GM23338 (cell line): ENCODE measurements around the gene GRK2. TPM values are rescaled to one million over a fixed set of nuclear protein-coding genes. Genes with fewer than 3 reads are reported as not detected.

ENCODE experiments used
- ATAC-seq: fragments of 200-7000 bp; cut with Tn5 transposase; 3 replicates; pipeline ENCODE4 v1.9.1; 2020
- DNase-seq: peaks from one replicate; pipeline ENCODE4 v3.0.0-alpha.2; 2015; ENCODE audit warnings: low spot score
- H2AFZ ChIP-seq: fragments of 200-600 bp; sonication (generic); 2 replicates; pipeline ENCODE4 v1.8.0; 2016; ENCODE audit warnings: antibody characterized with exemption, mild to moderate bottlenecking, moderate library complexity
- H3F3A ChIP-seq: fragments of 200-600 bp; sonication (generic); replicated peaks from 2 replicates; pipeline ENCODE4 v1.8.0; 2017; ENCODE audit warnings: antibody characterized with exemption, mixed run types, low read depth
- H3K27ac ChIP-seq: fragments of 200-600 bp; sonication (generic); 2 replicates; pipeline ENCODE4 v1.6.1; 2016; ENCODE audit warnings: low read depth
- H3K27me3 ChIP-seq: fragments of 200-600 bp; sonication (generic); 2 replicates; pipeline ENCODE4 v1.8.0; 2016; ENCODE audit warnings: mild to moderate bottlenecking, mixed run types, moderate library complexity; ENCODE audit not compliant: insufficient read depth
- H3K36me3 ChIP-seq: fragments of 200-600 bp; sonication (generic); 2 replicates; pipeline ENCODE4 v1.8.0; 2016; ENCODE audit warnings: mild to moderate bottlenecking; ENCODE audit not compliant: insufficient read depth
- H3K4me1 ChIP-seq: fragments of 200-600 bp; sonication (generic); 2 replicates; pipeline ENCODE4 v1.8.0; 2016; ENCODE audit warnings: mild to moderate bottlenecking, moderate library complexity; ENCODE audit not compliant: insufficient read depth
- H3K4me2 ChIP-seq: fragments of 200-600 bp; sonication (generic); 2 replicates; pipeline ENCODE4 v1.7.1; 2017; ENCODE audit warnings: mixed run types
- H3K4me3 ChIP-seq: fragments of 200-600 bp; sonication (generic); 2 replicates; pipeline ENCODE4 v1.6.1; 2016; ENCODE audit warnings: mixed run types
- H3K79me2 ChIP-seq: fragments of 200-600 bp; sonication (generic); replicated peaks from 2 replicates; pipeline ENCODE4 v1.8.0; 2017; ENCODE audit warnings: mild to moderate bottlenecking; ENCODE audit not compliant: insufficient read depth
- H3K9me2 ChIP-seq: fragments of 200-600 bp; sonication (generic); 2 replicates; pipeline ENCODE4 v1.8.0; 2017; ENCODE audit not compliant: insufficient read depth
- H4K20me1 ChIP-seq: fragments of 200-600 bp; sonication (generic); replicated peaks from 2 replicates; pipeline ENCODE4 v1.8.0; 2017; ENCODE audit warnings: mild to moderate bottlenecking; ENCODE audit not compliant: insufficient read depth
- H3K27ac Mint-ChIP-seq: 2 replicates; pipeline ENCODE4 v1.8.0; 2020; ENCODE audit warnings: inconsistent platforms, mild to moderate bottlenecking, moderate library complexity, mixed read lengths
- H3K27me3 Mint-ChIP-seq: 3 replicates; pipeline ENCODE4 v1.8.0; 2022; ENCODE audit warnings: low read depth, mild to moderate bottlenecking, moderate library complexity, mixed read lengths, inconsistent platforms; ENCODE audit not compliant: insufficient read depth, poor library complexity
- H3K36me3 Mint-ChIP-seq: 3 replicates; pipeline ENCODE4 v1.8.0; 2021; ENCODE audit warnings: low read depth, mild to moderate bottlenecking, inconsistent platforms, moderate library complexity, mixed read lengths
- H3K4me1 Mint-ChIP-seq: 3 replicates; pipeline ENCODE4 v1.8.0; 2020; ENCODE audit warnings: mild to moderate bottlenecking, inconsistent platforms, mixed read lengths
- H3K4me3 Mint-ChIP-seq: 3 replicates; pipeline ENCODE4 v1.8.0; 2021; ENCODE audit warnings: moderate library complexity, mild to moderate bottlenecking, inconsistent platforms, mixed read lengths
- H3K9me3 Mint-ChIP-seq: 3 replicates; pipeline ENCODE4 v1.8.0; 2020; ENCODE audit warnings: moderate library complexity, mild to moderate bottlenecking, inconsistent platforms, mixed read lengths
- CREB1 ChIP-seq: fragments of 250-450 bp; sonication (Bioruptor Pico); IDR thresholded peaks from 2 replicates; pipeline ENCODE4 v1.5.0; 2020; ENCODE audit warnings: low read depth, mild to moderate bottlenecking, moderate library complexity
- CTCF ChIP-seq, 2 experiments: fragments of 200-600 bp in 1 of 2; sonication (generic) in 1 of 2; conservative IDR thresholded peaks; 2 replicates each; pipeline versions ENCODE4 v1.5.1 to v1.6.1; 2016 to 2017; ENCODE audit warnings: antibody characterized with exemption in 2 of 2, low read depth in 2 of 2, mild to moderate bottlenecking in 2 of 2, moderate library complexity in 1 of 2
- EZH2 ChIP-seq: fragments of 200-600 bp; sonication (generic); IDR thresholded peaks from one replicate; pipeline ENCODE4 v1.8.0; 2017; ENCODE audit warnings: antibody characterized with exemption, mild to moderate bottlenecking, low read depth; ENCODE audit not compliant: unreplicated experiment
- EZH2phosphoT487 ChIP-seq: fragments of 200-600 bp; sonication (generic); IDR thresholded peaks from one replicate; pipeline ENCODE4 v1.8.1; 2018; ENCODE audit warnings: antibody characterized with exemption; ENCODE audit not compliant: unreplicated experiment
- JUNB ChIP-seq: IDR thresholded peaks from one replicate; pipeline ENCODE4 v1.6.1; 2016; ENCODE audit warnings: antibody characterized with exemption; ENCODE audit not compliant: unreplicated experiment
- NANOG ChIP-seq: IDR thresholded peaks from 2 replicates; pipeline ENCODE4 v1.6.1; 2016; ENCODE audit warnings: antibody characterized with exemption, borderline replicate concordance
- POLR2AphosphoS5 ChIP-seq: IDR thresholded peaks from 2 replicates; pipeline ENCODE4 v1.6.1; 2016; ENCODE audit warnings: antibody characterized with exemption, low read depth
- REST ChIP-seq: IDR thresholded peaks from one replicate; pipeline ENCODE4 v1.6.1; 2018; ENCODE audit warnings: antibody characterized with exemption; ENCODE audit not compliant: unreplicated experiment
- STAT1 ChIP-seq: IDR thresholded peaks from one replicate; pipeline ENCODE4 v1.6.1; 2016; ENCODE audit warnings: antibody characterized with exemption; ENCODE audit not compliant: unreplicated experiment
- ZNF114 ChIP-seq: fragments of 250-450 bp; sonication (Bioruptor Pico); IDR thresholded peaks from 2 replicates; pipeline ENCODE4 v1.5.0; 2020; ENCODE audit warnings: mild to moderate bottlenecking, moderate library complexity
- ZNF331 ChIP-seq: fragments of 250-450 bp; sonication (Bioruptor Pico); IDR thresholded peaks from 2 replicates; pipeline ENCODE4 v1.5.0; 2020; ENCODE audit warnings: low read depth, mild to moderate bottlenecking, moderate library complexity
- ZNF462 ChIP-seq: fragments of 250-450 bp; sonication (Bioruptor Pico); IDR thresholded peaks from 2 replicates; pipeline ENCODE4 v1.5.0; 2020; ENCODE audit warnings: mild to moderate bottlenecking, moderate library complexity
- polyA plus RNA-seq: library from polyadenylated mRNA; unstranded; fragments of >200 nt; fragmentation: Nextera tagmentation; extraction: Ambion mirVana; gene quantifications from 2 replicates; pipeline ENCODE4 v1.2.1, GENCODE V29; 2016
- total RNA-seq: library from RNA; depleted of rRNA; stranded (reverse); fragments of >200 nt; shearing (Covaris generic); gene quantifications from 2 replicates; pipeline ENCODE4 v1.2.3, GENCODE V29; 2014
- TF ChIP-seq, protein P1 (sequence below): IDR thresholded peaks from 2 replicates; pipeline ENCODE4 v1.6.1; 2016; ENCODE audit warnings: antibody characterized with exemption

The GRK2 gene
- total and polyA plus RNA-seq, 2 experiments from 2014 or later = 19.5 to 72.5 TPM

- H3K36me3 ChIP-seq = peaks cover 3% of the 10 kb centered on the region; the same call in 1 of the 2 replicates
- DNase-seq = no peak
- H3K4me2 ChIP-seq = no peak overlapping the region
- no peak for ATAC-seq
- H3K9me3 Mint-ChIP-seq = no peaks in the 10 kb centered on the region
- H2AFZ ChIP-seq = no peak overlapping the region
- H4K20me1 ChIP-seq = peaks cover 14% of the 10 kb centered on the region; the same call in 1 of the 2 replicates
- H3K4me3 Mint-ChIP-seq = no peak overlapping the region
- H3K9me2 ChIP-seq = no peaks in the 10 kb centered on the region
- peaks cover 10% of the 10 kb centered on the region; the same call in 2 of the 3 replicates for H3K36me3 Mint-ChIP-seq
- H3K27me3 ChIP-seq = no peaks in the 10 kb centered on the region
- H3K79me2 ChIP-seq = peaks cover 80% of the 10 kb centered on the region
- H3K4me1 ChIP-seq = peaks cover 33% of the 10 kb centered on the region
- H3K4me1 Mint-ChIP-seq = peaks cover 63% of the 10 kb centered on the region
- peaks cover 23% of the 10 kb centered on the region for H3F3A ChIP-seq
- H3K27ac ChIP-seq = no peak overlapping the region
- no peak overlapping the region for H3K4me3 ChIP-seq
- no peak overlapping the region for H3K27ac Mint-ChIP-seq
- TF ChIP-seq EZH2phosphoT487 (no peak), STAT1 (no peak), JUNB (no peak), EZH2 (no peak), POLR2AphosphoS5 (no peak), ZNF114 (CRISPR knock-in tag) (no peak), ZNF331 (CRISPR knock-in tag) (no peak), CREB1 (no peak), REST (no peak), NANOG (no peak), ZNF462 (CRISPR knock-in tag) (no peak), CTCF (conservative IDR thresholded peaks at IDR 0.05; ENCODE audit: low read depth in 2 of 2) (no peak)
- TF ChIP-seq, protein P1, sequence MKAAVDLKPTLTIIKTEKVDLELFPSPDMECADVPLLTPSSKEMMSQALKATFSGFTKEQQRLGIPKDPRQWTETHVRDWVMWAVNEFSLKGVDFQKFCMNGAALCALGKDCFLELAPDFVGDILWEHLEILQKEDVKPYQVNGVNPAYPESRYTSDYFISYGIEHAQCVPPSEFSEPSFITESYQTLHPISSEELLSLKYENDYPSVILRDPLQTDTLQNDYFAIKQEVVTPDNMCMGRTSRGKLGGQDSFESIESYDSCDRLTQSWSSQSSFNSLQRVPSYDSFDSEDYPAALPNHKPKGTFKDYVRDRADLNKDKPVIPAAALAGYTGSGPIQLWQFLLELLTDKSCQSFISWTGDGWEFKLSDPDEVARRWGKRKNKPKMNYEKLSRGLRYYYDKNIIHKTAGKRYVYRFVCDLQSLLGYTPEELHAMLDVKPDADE = no peak
- H3K27me3 Mint-ChIP-seq = peaks cover 10% of the 10 kb centered on the region
Observed at GRCh38 chr11:67272327-67273259, 6.3 kb downstream of the GRK2 start.
